Progenitor cell of endocrine pancreas (in vitro differentiated cells): ENCODE data around the gene FBXL12. TPM values are rescaled to one million over a fixed set of nuclear protein-coding genes. Genes with fewer than 3 reads are reported as not detected.

ENCODE experiments used
- DNase-seq: peaks from one replicate; pipeline ENCODE4 v3.0.0; 2021; ENCODE audit warnings: low spot score; ENCODE audit not compliant: unreplicated experiment
- H3K27ac Mint-ChIP-seq: 2 replicates; pipeline ENCODE4 v1.8.0; 2021; ENCODE audit warnings: mild to moderate bottlenecking, moderate library complexity, mixed read lengths
- H3K27me3 Mint-ChIP-seq: 2 replicates; pipeline ENCODE4 v1.8.0; 2021; ENCODE audit warnings: mixed read lengths
- H3K36me3 Mint-ChIP-seq: 2 replicates; pipeline ENCODE4 v1.8.0; 2022; ENCODE audit warnings: mixed read lengths; ENCODE audit not compliant: insufficient read depth
- H3K4me1 Mint-ChIP-seq: 2 replicates; pipeline ENCODE4 v1.8.0; 2021; ENCODE audit warnings: low read depth, mixed read lengths
- H3K4me3 Mint-ChIP-seq: 2 replicates; pipeline ENCODE4 v1.8.0; 2021; ENCODE audit warnings: low read depth, mild to moderate bottlenecking, moderate library complexity, mixed read lengths
- H3K9me3 Mint-ChIP-seq: 2 replicates; pipeline ENCODE4 v1.8.0; 2021; ENCODE audit warnings: low read depth, mixed read lengths
- total RNA-seq: library from RNA; stranded (reverse); gene quantifications from 2 replicates; pipeline ENCODE4 v1.2.1, GENCODE V29; 2021
- TF ChIP-seq, protein P1 (sequence below): fragments of 200-600 bp; sonication (generic); IDR thresholded peaks from one replicate; pipeline ENCODE4 v1.5.0; 2021; ENCODE audit warnings: antibody characterized with exemption, mild to moderate bottlenecking; ENCODE audit not compliant: unreplicated experiment

FBXL12 gene
- total RNA-seq, 1 donor from 2014 or later = 32.0 TPM

DNA sequence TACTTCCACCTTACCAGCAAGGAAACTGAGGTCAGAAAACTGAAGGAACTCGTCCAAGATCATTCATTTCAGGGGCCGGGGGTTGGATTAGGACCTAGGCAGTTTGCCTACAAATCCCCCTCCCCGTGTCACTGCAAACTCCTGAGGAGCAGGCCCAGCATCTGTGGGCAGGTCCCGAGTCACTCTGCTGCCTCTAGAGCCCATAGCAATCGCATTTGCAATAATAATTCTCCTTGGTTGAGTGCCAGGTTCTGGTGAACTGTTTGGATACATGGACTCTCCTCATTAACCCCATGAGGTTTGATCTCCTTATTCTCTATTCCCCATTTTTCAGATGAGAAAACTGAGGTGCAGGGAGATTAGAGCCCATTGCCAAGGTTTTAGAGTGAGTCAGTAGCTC, 17.1 kb upstream of the FBXL12 start:
- no peaks in the 10 kb centered on the region for H3K27me3 Mint-ChIP-seq
- TF ChIP-seq, protein P1, sequence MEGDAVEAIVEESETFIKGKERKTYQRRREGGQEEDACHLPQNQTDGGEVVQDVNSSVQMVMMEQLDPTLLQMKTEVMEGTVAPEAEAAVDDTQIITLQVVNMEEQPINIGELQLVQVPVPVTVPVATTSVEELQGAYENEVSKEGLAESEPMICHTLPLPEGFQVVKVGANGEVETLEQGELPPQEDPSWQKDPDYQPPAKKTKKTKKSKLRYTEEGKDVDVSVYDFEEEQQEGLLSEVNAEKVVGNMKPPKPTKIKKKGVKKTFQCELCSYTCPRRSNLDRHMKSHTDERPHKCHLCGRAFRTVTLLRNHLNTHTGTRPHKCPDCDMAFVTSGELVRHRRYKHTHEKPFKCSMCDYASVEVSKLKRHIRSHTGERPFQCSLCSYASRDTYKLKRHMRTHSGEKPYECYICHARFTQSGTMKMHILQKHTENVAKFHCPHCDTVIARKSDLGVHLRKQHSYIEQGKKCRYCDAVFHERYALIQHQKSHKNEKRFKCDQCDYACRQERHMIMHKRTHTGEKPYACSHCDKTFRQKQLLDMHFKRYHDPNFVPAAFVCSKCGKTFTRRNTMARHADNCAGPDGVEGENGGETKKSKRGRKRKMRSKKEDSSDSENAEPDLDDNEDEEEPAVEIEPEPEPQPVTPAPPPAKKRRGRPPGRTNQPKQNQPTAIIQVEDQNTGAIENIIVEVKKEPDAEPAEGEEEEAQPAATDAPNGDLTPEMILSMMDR = no peak
- no peaks in the 10 kb centered on the region for H3K9me3 Mint-ChIP-seq
- peak overlapping the region; percentile 86 for H3K27ac Mint-ChIP-seq
- no peak for DNase-seq
- H3K4me1 Mint-ChIP-seq = peaks cover 8% of the 10 kb centered on the region
- peak overlapping the region; percentile 82 for H3K4me3 Mint-ChIP-seq
- H3K36me3 Mint-ChIP-seq = peaks cover 3% of the 10 kb centered on the region

DNA sequence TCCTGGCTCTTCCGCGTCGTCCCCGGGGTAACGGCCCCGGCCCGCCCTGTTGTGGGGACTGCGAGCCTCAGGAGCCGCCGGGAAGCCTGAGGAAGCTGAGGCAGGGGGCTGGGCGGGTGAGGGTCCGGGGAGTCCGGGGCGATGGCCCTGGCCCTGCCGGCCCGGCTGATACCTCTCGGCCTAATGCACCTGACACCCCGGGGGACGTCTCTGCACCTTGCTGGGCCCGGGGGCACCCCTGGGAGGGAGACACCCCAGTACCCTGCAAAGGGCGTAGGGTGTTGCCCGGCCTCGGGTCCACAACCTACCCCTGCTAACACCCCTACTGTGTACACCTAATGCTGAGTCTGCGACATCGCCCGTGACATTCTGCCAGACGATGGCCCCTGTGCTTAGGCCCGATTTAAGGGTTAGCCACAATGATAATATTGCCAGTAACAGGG, 16.6 kb upstream of the FBXL12 start:
- Mint-ChIP-seq H3K4me3 (peak overlapping the region; percentile 82), H3K27ac (peak overlapping the region; percentile 86)
- TF ChIP-seq, protein P1 = no peak

DNA sequence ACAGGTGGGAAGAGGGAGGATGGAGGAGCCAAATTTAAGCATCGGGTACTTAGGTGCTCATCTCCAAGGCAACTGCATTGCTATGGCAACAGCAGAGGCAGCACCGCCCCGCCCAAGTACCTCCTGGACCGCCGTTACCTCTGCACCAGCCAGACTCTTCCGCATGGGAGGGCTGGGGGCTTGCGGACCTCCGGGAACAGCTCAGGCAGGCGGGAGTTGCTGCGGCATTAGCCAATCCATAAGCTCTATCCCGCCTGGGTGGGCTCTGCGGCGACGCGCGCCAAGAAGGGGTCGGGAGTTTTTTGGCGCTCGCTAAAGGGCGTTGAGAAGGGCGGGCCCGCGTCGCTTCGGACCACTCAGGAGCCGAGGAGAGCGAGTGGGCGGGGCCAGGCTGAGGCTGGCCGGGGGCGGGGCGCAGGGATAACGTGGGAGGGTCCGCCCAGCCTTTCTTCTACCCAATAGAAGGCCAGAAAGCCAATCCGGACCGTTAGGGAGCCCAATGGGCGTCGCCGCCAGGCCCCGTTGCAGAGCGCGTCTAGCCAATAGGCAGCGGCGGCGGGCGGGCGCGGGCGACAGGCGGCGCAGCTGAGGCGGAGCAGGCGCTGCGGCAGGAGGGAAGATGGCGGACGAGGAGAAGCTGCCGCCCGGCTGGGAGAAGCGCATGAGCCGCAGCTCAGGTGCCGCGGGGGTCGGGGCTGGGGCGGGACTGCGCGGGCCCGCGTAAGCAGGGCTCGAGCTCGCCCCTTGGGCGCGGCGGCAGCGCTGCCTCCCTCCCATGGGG, 16.0 kb upstream of the FBXL12 start, which contains the start of gene PIN1:
PIN1 (plus strand) TSS at position 593 of the 781 bp plus-strand sequence; CDS start at position 620, 27 bp downstream.
- TF ChIP-seq, protein P1 = peak; percentile 63
- peaks cover 3% of the 10 kb centered on the region for H3K36me3 Mint-ChIP-seq
- H3K4me1 Mint-ChIP-seq = peaks cover 8% of the 10 kb centered on the region

More for the DNA sequence above, 16.6 kb upstream of the FBXL12 start:
- Mint-ChIP-seq H3K27me3 (no peaks in the 10 kb centered on the region), H3K9me3 (no peaks in the 10 kb centered on the region), H3K36me3 (peaks cover 3% of the 10 kb centered on the region), H3K4me1 (peaks cover 8% of the 10 kb centered on the region)
- DNase-seq = no peak

DNA sequence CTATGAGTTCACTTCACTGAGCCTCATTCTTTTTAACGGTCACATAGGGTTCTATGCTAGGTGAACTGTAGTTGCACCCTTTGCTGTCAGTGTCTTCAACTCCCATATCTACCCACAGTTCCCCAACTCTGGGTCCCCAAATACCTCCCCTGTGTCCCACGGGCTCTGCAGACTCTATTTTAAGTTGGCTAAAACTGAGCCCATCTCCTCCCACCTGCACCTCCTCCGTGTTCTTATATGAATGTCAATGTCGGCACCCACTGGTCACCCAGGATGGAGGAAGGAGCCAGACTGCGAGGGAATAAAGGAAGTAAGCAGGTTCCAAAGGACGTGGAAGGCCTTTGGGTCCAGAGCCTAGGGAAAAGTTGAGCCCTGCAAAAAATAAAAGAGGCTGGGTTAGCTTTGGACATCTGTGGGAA, 15.4 kb upstream of the FBXL12 start:
- no peak overlapping the region for H3K27ac Mint-ChIP-seq
- TF ChIP-seq, protein P1 = no peak
- peaks cover 5% of the 10 kb centered on the region for H3K36me3 Mint-ChIP-seq
- peaks cover 8% of the 10 kb centered on the region for H3K4me1 Mint-ChIP-seq
- no peak for DNase-seq
- no peaks in the 10 kb centered on the region for H3K9me3 Mint-ChIP-seq
- peak overlapping the region; percentile 82 for H3K4me3 Mint-ChIP-seq
- no peaks in the 10 kb centered on the region for H3K27me3 Mint-ChIP-seq

More for the DNA sequence above, 16.0 kb upstream of the FBXL12 start, which contains the start of gene PIN1:
- peak within 1 kb of the TSS; percentile 86 for H3K27ac Mint-ChIP-seq
- H3K9me3 Mint-ChIP-seq = no peaks in the 10 kb centered on the region
- DNase-seq = peak; percentile 99
- peak within 1 kb of the TSS; percentile 82 for H3K4me3 Mint-ChIP-seq
- H3K27me3 Mint-ChIP-seq = no peaks in the 10 kb centered on the region

DNA sequence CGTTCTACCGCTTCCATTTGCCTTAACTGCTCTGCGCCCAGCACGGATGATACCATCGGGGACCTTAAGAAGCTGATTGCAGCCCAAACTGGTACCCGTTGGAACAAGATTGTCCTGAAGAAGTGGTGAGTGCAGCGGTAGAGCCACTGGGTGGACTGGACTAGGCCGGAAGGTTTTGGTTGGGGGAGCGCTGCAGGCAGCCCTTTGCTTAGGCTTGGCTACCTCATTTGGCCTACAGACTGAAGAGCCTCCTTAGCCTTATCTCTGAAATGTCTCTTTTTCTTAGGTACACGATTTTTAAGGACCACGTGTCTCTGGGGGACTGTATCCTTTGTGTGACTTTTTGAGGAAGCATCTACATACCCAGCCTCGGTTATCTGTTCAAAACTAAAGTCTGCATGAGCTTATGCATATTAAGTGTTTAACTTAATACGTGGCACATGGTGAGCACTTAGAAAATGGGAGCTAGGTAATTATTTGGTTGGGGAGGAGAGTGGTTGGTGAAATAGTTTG, 9.7 kb upstream of the FBXL12 start:
- DNase-seq = no peak
- no peaks in the 10 kb centered on the region for H3K9me3 Mint-ChIP-seq
- H3K4me3 Mint-ChIP-seq = peak overlapping the region; percentile 100
- peaks cover 4% of the 10 kb centered on the region for H3K36me3 Mint-ChIP-seq
- TF ChIP-seq, protein P1 = no peak
- peaks cover 20% of the 10 kb centered on the region for H3K4me1 Mint-ChIP-seq
- H3K27me3 Mint-ChIP-seq = no peaks in the 10 kb centered on the region
- peak overlapping the region; percentile 73 for H3K27ac Mint-ChIP-seq
